Activated CD8-positive, alpha-beta memory T cell treated with anti-CD3 and anti-CD28 coated beads for 36 hours (primary cell): ENCODE data around the gene CD2AP. TPM values are rescaled to one million over a fixed set of nuclear protein-coding genes. Genes with fewer than 3 reads are reported as not detected.
"Not testable (repeated sequence)": the region's sequence is repeated elsewhere in the genome, so short reads cannot be mapped to it uniquely, and the experiment has no call there.

Source experiments
- CTCF ChIA-PET: fragments of 350-600 bp; sonication (Branson Sonifier 250); formaldehyde crosslinking; loops from one replicate; lab custom pipeline; 2021; ENCODE audit warnings: antibody characterized with exemption; lab: Charles Lee
- POLR2A ChIA-PET: fragments of 350-600 bp; sonication (Branson Sonifier 250); formaldehyde crosslinking; loops from one replicate; lab custom pipeline; 2021; ENCODE audit warnings: antibody characterized with exemption; lab: Charles Lee
- total RNA-seq, 2 experiments: library from RNA; stranded (reverse); gene quantifications; one replicate each; pipeline ENCODE4 v1.2.3, GENCODE V29; 2021

CD2AP gene
- 10 to 100 TPM; 28.6 to 29.3 TPM for total RNA-seq

- ChIA-PET POLR2A (interaction anchor here (0.6 to 1.7 kb wide), 3 partner anchors 10 to 25 kb away, joined by 4 to 9 read pairs (median 6); no protein-coding TSS in a partner anchor), CTCF (no interaction called here)
Observed at GRCh38 chr6:47477497-47478232, at the start of gene CD2AP. Gene CD2AP (plus strand): TSS chr6:47477789. CDS start chr6:47478245, 456 bp downstream.

- CTCF ChIA-PET, result no interaction called here
Observed at GRCh38 chr6:47428288-47428687, 49.3 kb upstream of the CD2AP start.

GRCh38 chr6:47428746-47429664, 48.6 kb upstream of the CD2AP start:
- POLR2A ChIA-PET, result no interaction called here
- CTCF ChIA-PET, result no interaction called here

More at GRCh38 chr6:47428288-47428687, 49.3 kb upstream of the CD2AP start:
- POLR2A ChIA-PET, result no interaction called here

GRCh38 chr6:47434372-47435253, 43.0 kb upstream of the CD2AP start:
- ChIA-PET POLR2A (interaction anchor here (0.6 kb wide), 1 partner anchor 18 kb away, joined by 4 read pairs; no protein-coding TSS in a partner anchor), CTCF (no interaction called here)

- CTCF ChIA-PET, result no interaction called here
- POLR2A ChIA-PET, result no interaction called here
Observed at GRCh38 chr6:47435254-47435612, 42.4 kb upstream of the CD2AP start.

GRCh38 chr6:47437592-47437991, 40.0 kb upstream of the CD2AP start:
- ChIA-PET CTCF (no interaction called here), POLR2A (no interaction called here)

DNA sequence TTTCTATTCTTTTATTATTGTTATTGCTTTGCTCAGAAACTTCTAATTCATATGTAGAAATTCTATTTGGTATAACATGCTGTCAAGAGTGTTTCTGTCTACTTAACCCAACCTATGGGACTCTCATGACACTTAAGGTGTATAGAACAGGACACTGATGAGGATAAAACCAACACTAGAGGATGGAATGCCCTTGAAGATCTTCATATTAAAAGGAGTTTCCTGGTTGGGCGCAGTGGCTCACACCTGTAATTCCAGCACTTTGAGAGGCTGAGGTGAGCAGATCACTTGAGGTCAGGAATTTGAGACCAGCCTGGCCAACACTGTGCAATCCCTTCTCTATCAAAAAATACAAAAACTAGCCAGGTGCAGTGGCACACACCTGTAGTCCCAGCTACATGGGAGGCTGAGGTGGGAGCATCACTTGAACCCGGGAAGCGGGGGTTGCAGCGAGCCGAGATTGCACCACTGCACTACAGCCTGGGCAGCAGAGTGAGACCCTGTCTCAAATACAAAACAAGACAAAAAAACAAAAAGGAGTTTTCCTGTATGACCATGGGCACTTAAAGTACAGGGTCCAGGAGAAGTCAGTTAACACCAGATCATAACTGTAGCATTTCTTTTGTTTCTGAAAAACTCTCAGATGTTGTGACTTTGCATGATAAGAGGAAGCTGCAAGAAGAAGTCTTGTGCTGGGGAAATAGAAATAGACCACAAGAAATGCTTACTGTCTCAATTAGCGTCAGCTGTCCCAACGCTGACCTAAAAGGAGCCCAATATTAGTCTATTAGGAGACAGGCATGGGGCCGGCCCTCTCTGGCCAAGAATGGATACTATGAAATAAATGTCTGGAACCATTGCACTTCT, 38.9 kb upstream of the CD2AP start:
- ChIA-PET CTCF (no interaction called here), POLR2A (no interaction called here)

GRCh38 chr6:47439348-47439668, 38.3 kb upstream of the CD2AP start:
- ChIA-PET CTCF (no interaction called here), POLR2A (no interaction called here)

DNA sequence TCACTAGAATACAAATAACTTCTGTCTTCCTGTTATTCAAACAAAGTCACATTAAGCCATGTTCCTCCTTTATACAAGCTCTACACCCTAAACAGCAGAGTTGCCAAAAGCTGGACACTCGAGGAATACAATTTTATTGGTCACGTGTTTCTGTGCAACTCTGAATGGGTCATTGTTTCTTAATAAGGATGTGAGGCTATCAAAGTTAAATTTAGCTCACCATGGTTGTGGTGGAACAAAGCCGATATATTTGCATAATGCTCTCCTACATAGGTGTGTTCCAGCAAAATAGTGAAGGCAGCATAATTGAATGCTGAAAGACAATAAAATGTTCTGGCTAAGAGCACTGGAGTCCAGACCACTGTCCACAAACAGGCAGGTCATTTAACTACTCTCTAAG, 36.9 kb upstream of the CD2AP start:
- CTCF ChIA-PET, result no interaction called here
- POLR2A ChIA-PET, result no interaction called here

DNA sequence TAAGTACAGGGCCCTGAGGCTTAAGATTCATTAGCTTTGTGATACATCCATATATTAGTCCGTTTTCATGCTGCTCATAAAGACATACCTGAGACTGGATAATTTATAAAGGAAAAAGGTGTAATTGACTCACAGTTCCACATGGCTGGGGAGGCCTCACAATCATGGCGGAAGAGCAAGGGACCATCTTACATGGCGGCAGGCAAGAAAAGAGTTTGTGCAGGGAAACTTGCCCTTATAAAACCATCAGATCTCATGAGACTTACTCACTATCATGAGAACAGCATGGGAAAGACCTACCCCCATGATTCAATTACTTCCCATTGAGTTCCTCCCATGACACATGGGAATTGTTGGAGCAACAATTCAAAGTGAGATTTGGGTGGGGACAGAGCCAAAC, 32.6 kb upstream of the CD2AP start:
- POLR2A ChIA-PET, result interaction anchor here (0.6 kb wide), 1 partner anchor 116 kb away, joined by 10 read pairs; no protein-coding TSS in a partner anchor
- CTCF ChIA-PET, result not testable (repeated sequence)

GRCh38 chr6:47446669-47447330, 30.8 kb upstream of the CD2AP start:
- POLR2A ChIA-PET, result no interaction called here
- CTCF ChIA-PET, result interaction anchor here (0.6 kb wide), 1 partner anchor 61 kb away, joined by 3 read pairs; no protein-coding TSS in a partner anchor

GRCh38 chr6:47447722-47448121, 29.9 kb upstream of the CD2AP start:
- POLR2A ChIA-PET, result no interaction called here

GRCh38 chr6:47451162-47451561, 26.4 kb upstream of the CD2AP start:
- CTCF ChIA-PET, result no interaction called here
- POLR2A ChIA-PET, result no interaction called here

More at GRCh38 chr6:47447722-47448121, 29.9 kb upstream of the CD2AP start:
- CTCF ChIA-PET, result interaction anchor here (0.8 kb wide), 1 partner anchor 33 kb away, joined by 3 read pairs; no protein-coding TSS in a partner anchor

- ChIA-PET CTCF (interaction anchor here (1.2 kb wide), 1 partner anchor 13 kb away, joined by 3 read pairs; no protein-coding TSS in a partner anchor), POLR2A (no interaction called here)
Observed at GRCh38 chr6:47452899-47453298, 24.7 kb upstream of the CD2AP start.

GRCh38 chr6:47453372-47453936, 24.1 kb upstream of the CD2AP start:
- CTCF ChIA-PET, result interaction anchor here (1.2 kb wide), 1 partner anchor 12 kb away, joined by 3 read pairs; no protein-coding TSS in a partner anchor

DNA sequence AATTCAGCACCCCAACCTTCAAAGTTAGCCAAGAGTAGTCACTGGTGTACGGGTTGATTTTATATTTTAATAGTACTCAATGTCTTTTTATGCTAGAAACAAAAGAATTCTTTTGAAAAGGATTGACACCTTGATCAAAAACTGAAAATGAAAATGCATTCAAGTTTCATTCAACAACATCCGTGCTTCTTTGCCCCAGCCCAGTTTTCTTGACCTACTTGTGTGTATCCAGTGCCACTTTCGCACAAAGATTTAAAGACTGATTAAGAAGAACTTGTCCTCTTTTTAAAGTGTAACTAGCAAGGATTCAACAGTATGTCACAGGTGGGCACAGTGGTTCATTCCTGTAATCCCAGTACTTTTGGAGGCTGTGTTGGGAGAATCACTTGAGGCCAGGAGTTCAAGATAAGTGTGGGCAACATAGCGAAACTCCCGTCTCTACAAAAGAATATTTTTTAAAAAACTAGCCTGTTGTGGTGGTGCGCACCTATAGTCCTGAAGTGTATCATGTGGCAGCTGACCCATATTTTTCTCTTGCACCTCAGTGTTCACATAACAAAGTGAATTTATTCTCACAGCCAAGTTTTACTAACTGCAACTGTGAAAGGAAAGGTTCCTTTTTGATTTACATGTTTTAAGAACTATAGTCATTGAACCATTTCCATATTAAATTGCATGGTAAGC, 22.7 kb upstream of the CD2AP start:
- CTCF ChIA-PET, result no interaction called here
- POLR2A ChIA-PET, result no interaction called here

More at GRCh38 chr6:47453372-47453936, 24.1 kb upstream of the CD2AP start:
- POLR2A ChIA-PET, result no interaction called here
